Activated T-cell treated with anti-CD3 and anti-CD28 coated beads, Interleukin-2, amount 50 U/mL, for 72 hours (primary cell): Measurements from ENCODE around the gene DDAH1. TPM values are rescaled to one million over a fixed set of nuclear protein-coding genes. Genes with fewer than 3 reads are reported as not detected.
"Not testable (repeated sequence)": the region's sequence is repeated elsewhere in the genome, so short reads cannot be mapped to it uniquely, and the experiment has no call there.

ENCODE experiments used
- ATAC-seq, 2 donors: fragments of 150-1000 bp; cut with Tn5 transposase; replicated peaks in 1 of 2; 2 replicates each; pipeline ENCODE4 v1.10.0; 2021; ENCODE audit warnings: moderate library complexity in 2 of 2, mild to moderate bottlenecking in 1 of 2
- DNase-seq, 2 donors: peaks; one replicate each; pipeline ENCODE4 v3.0.0; 2021 to 2022; ENCODE audit warnings: mixed read lengths in 1 of 2
- H3K27ac Mint-ChIP-seq: one replicate; pipeline ENCODE4 v1.8.0; 2022; ENCODE audit warnings: mild to moderate bottlenecking, moderate library complexity, mixed read lengths
- H3K27me3 Mint-ChIP-seq: one replicate; pipeline ENCODE4 v1.8.0; 2022; ENCODE audit warnings: low read depth, mixed read lengths
- H3K36me3 Mint-ChIP-seq, 2 donors: one replicate each; pipeline ENCODE4 v1.8.0; 2022; ENCODE audit warnings: mixed read lengths in 2 of 2, mild to moderate bottlenecking in 1 of 2; ENCODE audit not compliant: insufficient read depth in 2 of 2
- H3K4me1 Mint-ChIP-seq: one replicate; pipeline ENCODE4 v1.8.0; 2022; ENCODE audit warnings: low read depth, mixed read lengths
- H3K4me3 Mint-ChIP-seq, 2 donors: one replicate each; pipeline ENCODE4 v1.8.0; 2022; ENCODE audit warnings: mild to moderate bottlenecking in 2 of 2, mixed read lengths in 2 of 2, moderate library complexity in 2 of 2
- H3K9me3 Mint-ChIP-seq, 2 donors: one replicate each; pipeline ENCODE4 v1.8.0; 2022; ENCODE audit warnings: mixed read lengths in 2 of 2
- total RNA-seq, 2 donors: library from RNA; stranded (reverse); gene quantifications; one replicate each; pipeline ENCODE4 v1.2.3, GENCODE V29; 2022

DDAH1 gene
- total RNA-seq, 2 donors from 2014 or later = 0.09 to 0.38 TPM

- no peak for DNase-seq
- Mint-ChIP-seq H3K27me3 (no peaks in the 10 kb centered on the region), H3K4me3 (no peak overlapping the region), H3K4me1 (no peaks in the 10 kb centered on the region), H3K36me3 (no peaks in the 10 kb centered on the region), H3K9me3 (no peaks in the 10 kb centered on the region), H3K27ac (no peak overlapping the region)
- no peak for ATAC-seq
Observed at GRCh38 chr1:85349224-85349623, 115.7 kb downstream of the DDAH1 start.

- no peaks in the 10 kb centered on the region for H3K9me3 Mint-ChIP-seq
- H3K27ac Mint-ChIP-seq = no peak overlapping the region
- DNase-seq (no peak), ATAC-seq (no peak)
- H3K27me3 Mint-ChIP-seq = no peaks in the 10 kb centered on the region
- H3K4me3 Mint-ChIP-seq = no peak overlapping the region
- no peaks in the 10 kb centered on the region for H3K36me3 Mint-ChIP-seq
- no peaks in the 10 kb centered on the region for H3K4me1 Mint-ChIP-seq
Observed at GRCh38 chr1:85347908-85348307, 117.1 kb downstream of the DDAH1 start.

- H3K36me3 Mint-ChIP-seq, H3K27ac Mint-ChIP-seq, DNase-seq, H3K4me1 Mint-ChIP-seq, H3K4me3 Mint-ChIP-seq, ATAC-seq, H3K9me3 Mint-ChIP-seq, H3K27me3 Mint-ChIP-seq: not testable (repeated sequence)
Observed at GRCh38 chr1:85347275-85347674, 117.7 kb downstream of the DDAH1 start.

- Mint-ChIP-seq H3K27ac (no peak overlapping the region), H3K9me3 (no peaks in the 10 kb centered on the region), H3K4me3 (no peak overlapping the region), H3K27me3 (peaks cover 29% of the 10 kb centered on the region), H3K4me1 (no peaks in the 10 kb centered on the region), H3K36me3 (no peaks in the 10 kb centered on the region)
- DNase-seq = no peak
- ATAC-seq = no peak
Observed at GRCh38 chr1:85344256-85344694, 120.7 kb downstream of the DDAH1 start.

GRCh38 chr1:85343612-85344255, 121.2 kb downstream of the DDAH1 start:
- ATAC-seq (no peak), DNase-seq (no peak)
- H3K9me3 Mint-ChIP-seq = no peaks in the 10 kb centered on the region
- peaks cover 33% of the 10 kb centered on the region for H3K27me3 Mint-ChIP-seq
- H3K36me3 Mint-ChIP-seq = no peaks in the 10 kb centered on the region
- H3K4me1 Mint-ChIP-seq = no peaks in the 10 kb centered on the region
- H3K4me3 Mint-ChIP-seq = no peak overlapping the region
- H3K27ac Mint-ChIP-seq = no peak overlapping the region

GRCh38 chr1:85343213-85343611, 121.7 kb downstream of the DDAH1 start:
- H3K4me1 Mint-ChIP-seq = no peaks in the 10 kb centered on the region
- no peak for DNase-seq

GRCh38 chr1:85342207-85342606, 122.8 kb downstream of the DDAH1 start:
- H3K4me1 Mint-ChIP-seq = no peaks in the 10 kb centered on the region
- ATAC-seq (no peak), DNase-seq (no peak)
- H3K36me3 Mint-ChIP-seq = no peaks in the 10 kb centered on the region
- no peaks in the 10 kb centered on the region for H3K9me3 Mint-ChIP-seq
- H3K4me3 Mint-ChIP-seq = no peak overlapping the region
- peaks cover 40% of the 10 kb centered on the region for H3K27me3 Mint-ChIP-seq
- H3K27ac Mint-ChIP-seq = no peak overlapping the region

More at GRCh38 chr1:85343213-85343611, 121.7 kb downstream of the DDAH1 start:
- H3K36me3 Mint-ChIP-seq = no peaks in the 10 kb centered on the region
- peaks cover 33% of the 10 kb centered on the region for H3K27me3 Mint-ChIP-seq
- no peak overlapping the region for H3K4me3 Mint-ChIP-seq
- H3K9me3 Mint-ChIP-seq = no peaks in the 10 kb centered on the region
- no peak for ATAC-seq
- no peak overlapping the region for H3K27ac Mint-ChIP-seq

GRCh38 chr1:85340427-85340826, 124.5 kb downstream of the DDAH1 start:
- Mint-ChIP-seq H3K4me1 (no peaks in the 10 kb centered on the region), H3K27me3 (peaks cover 40% of the 10 kb centered on the region), H3K36me3 (no peaks in the 10 kb centered on the region), H3K27ac (no peak overlapping the region), H3K4me3 (no peak overlapping the region), H3K9me3 (no peaks in the 10 kb centered on the region)
- ATAC-seq (no peak), DNase-seq (no peak)

GRCh38 chr1:85339656-85340399, 125.1 kb downstream of the DDAH1 start:
- no peak overlapping the region for H3K27ac Mint-ChIP-seq
- peaks cover 4% of the 10 kb centered on the region for H3K4me1 Mint-ChIP-seq
- ATAC-seq = no peak
- DNase-seq = no peak
- no peak overlapping the region for H3K4me3 Mint-ChIP-seq
- peaks cover 0 to 2% of the 10 kb centered on the region in 2 donors for H3K9me3 Mint-ChIP-seq
- H3K36me3 Mint-ChIP-seq = no peaks in the 10 kb centered on the region
- peaks cover 44% of the 10 kb centered on the region for H3K27me3 Mint-ChIP-seq

GRCh38 chr1:85339089-85339488, 125.9 kb downstream of the DDAH1 start:
- peaks cover 8% of the 10 kb centered on the region for H3K4me1 Mint-ChIP-seq
- ATAC-seq (no peak), DNase-seq (no peak)
- H3K27ac Mint-ChIP-seq = no peak overlapping the region
- peaks cover under 1 to 2% of the 10 kb centered on the region in 2 donors for H3K9me3 Mint-ChIP-seq
- peaks cover 47% of the 10 kb centered on the region for H3K27me3 Mint-ChIP-seq
- H3K36me3 Mint-ChIP-seq = peaks cover under 1 to 1% of the 10 kb centered on the region in 2 donors
- no peak overlapping the region for H3K4me3 Mint-ChIP-seq

- no peak for DNase-seq
- Mint-ChIP-seq H3K4me3 (no peak overlapping the region), H3K9me3 (peaks cover 9% of the 10 kb centered on the region in 2 donors), H3K36me3 (peaks cover 7% of the 10 kb centered on the region in 2 donors), H3K27ac (no peak overlapping the region), H3K27me3 (peaks cover 33% of the 10 kb centered on the region), H3K4me1 (peaks cover 8% of the 10 kb centered on the region)
- ATAC-seq = no peak
Observed at GRCh38 chr1:85334962-85335361, 130.0 kb downstream of the DDAH1 start.

GRCh38 chr1:85333186-85333585, 131.8 kb downstream of the DDAH1 start:
- no peak for DNase-seq
- ATAC-seq = no peak
- Mint-ChIP-seq H3K27ac (no peak overlapping the region), H3K4me1 (peaks cover 8% of the 10 kb centered on the region), H3K4me3 (no peak overlapping the region), H3K27me3 (peaks cover 27% of the 10 kb centered on the region), H3K9me3 (peaks cover 9% of the 10 kb centered on the region in 2 donors), H3K36me3 (peaks cover 7% of the 10 kb centered on the region in 2 donors)

- Mint-ChIP-seq H3K4me3 (no peak overlapping the region), H3K9me3 (peaks cover 9% of the 10 kb centered on the region in 2 donors), H3K27me3 (peaks cover 27% of the 10 kb centered on the region), H3K27ac (no peak overlapping the region), H3K36me3 (peaks cover 7% of the 10 kb centered on the region in 2 donors), H3K4me1 (peaks cover 8% of the 10 kb centered on the region)
- ATAC-seq (no peak), DNase-seq (no peak)
Observed at GRCh38 chr1:85332575-85332974, 132.4 kb downstream of the DDAH1 start.
